ENCODE results near the gene TCN1.

DNA sequence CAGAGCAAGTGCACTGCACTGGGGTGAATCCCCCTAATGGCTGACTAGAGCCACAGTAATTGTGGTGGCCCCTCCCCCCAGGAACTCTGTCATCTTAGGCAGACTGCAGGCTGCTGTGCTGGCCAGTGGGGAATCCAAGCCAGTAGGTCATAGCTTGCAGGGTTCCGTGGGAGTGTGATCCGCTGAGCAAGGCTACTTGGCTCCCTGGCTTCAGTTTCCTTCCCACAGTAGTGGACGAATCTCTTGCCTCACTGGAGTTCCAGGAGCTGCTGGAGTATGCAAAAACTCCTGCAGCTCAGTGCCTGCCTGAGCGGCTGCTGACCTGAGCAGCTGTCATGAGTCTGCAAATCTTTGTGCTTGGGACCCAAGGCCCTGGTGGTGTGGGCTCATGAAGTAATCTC is 25.5 kb upstream of the TCN1 start:
- TF ChIP-seq POLR2A (IDR thresholded peaks at IDR 0.05; ENCODE audit: low read length) (no peak), GATA1 (IDR thresholded peaks at IDR 0.05; ENCODE audit: low read depth, low read length) (no peak)
